Measurements from ENCODE around the gene MTMR3. TPM values are rescaled to one million over a fixed set of nuclear protein-coding genes. Genes with fewer than 3 reads are reported as not detected.

The MTMR3 gene
- total RNA-seq, 1 donor from 2014 or later, result 35.4 TPM

- Histone ChIP-seq H3F3A (ENCODE audit: low read depth) (no peaks in the 10 kb centered on the region), H4K20me1 (ENCODE audit: low read depth) (no peaks in the 10 kb centered on the region), H3K79me2 (ENCODE audit: low read depth) (no peaks in the 10 kb centered on the region), H3K9me3 (ENCODE audit: low read depth) (no peaks in the 10 kb centered on the region), H3K27ac (no peak overlapping the region), H3K4me2 (no peak overlapping the region), H3K4me1 (no peaks in the 10 kb centered on the region), H3K4me3 (no peak overlapping the region), H3K27me3 (no peaks in the 10 kb centered on the region), H3K9ac (no peak overlapping the region), H3K36me3 (no peaks in the 10 kb centered on the region), H2AFZ (replicated peaks) (no peak overlapping the region)
- H3K4me3 Mint-ChIP-seq, result no peak overlapping the region
- peaks cover 8% of the 10 kb centered on the region for H3K4me1 Mint-ChIP-seq
- no peak for TF ChIP-seq CTCF (IDR thresholded peaks at IDR 0.05)
- TF ChIP-seq EZH2phosphoT487 (IDR thresholded peaks at IDR 0.05), result no peak
- TF ChIP-seq EZH2 (IDR thresholded peaks at IDR 0.05), result no peak
- no peaks in the 10 kb centered on the region for H3K9me3 Mint-ChIP-seq
- peaks cover 46% of the 10 kb centered on the region for H3K36me3 Mint-ChIP-seq
- H3K27me3 Mint-ChIP-seq (ENCODE audit: insufficient read depth, low read depth), result no peaks in the 10 kb centered on the region
- no peak overlapping the region for H3K27ac Mint-ChIP-seq
- DNase-seq (ENCODE audit: low spot score), result no peak
These were observed 134.6 kb downstream of the MTMR3 start for GRCh38 chr22:30017375-30018223.

DNA sequence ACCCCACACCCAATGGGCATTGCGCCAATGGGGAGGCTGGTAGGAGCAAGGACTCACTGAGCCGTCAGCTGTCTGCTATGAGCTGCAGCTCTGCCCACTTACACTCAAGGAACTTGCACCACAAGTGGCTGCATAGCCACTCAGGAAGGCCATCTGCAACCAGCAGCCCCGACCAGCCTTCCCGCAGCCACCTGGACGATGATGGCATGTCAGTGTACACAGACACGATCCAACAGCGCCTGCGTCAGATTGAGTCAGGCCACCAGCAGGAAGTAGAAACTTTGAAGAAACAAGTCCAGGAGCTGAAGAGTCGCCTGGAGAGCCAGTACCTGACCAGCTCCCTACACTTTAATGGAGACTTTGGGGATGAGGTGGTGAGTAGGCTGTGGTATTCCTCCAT, 137.5 kb downstream of the MTMR3 start:
- TF ChIP-seq EZH2 (IDR thresholded peaks at IDR 0.05), result no peak
- no peak for TF ChIP-seq EZH2phosphoT487 (IDR thresholded peaks at IDR 0.05)
- TF ChIP-seq CTCF (IDR thresholded peaks at IDR 0.05), result no peak
- no peaks in the 10 kb centered on the region for H3K79me2 ChIP-seq (ENCODE audit: low read depth)
- H3K27me3 ChIP-seq, result no peaks in the 10 kb centered on the region
- no peak for DNase-seq (ENCODE audit: low spot score)
- H2AFZ ChIP-seq (replicated peaks), result no peak overlapping the region
- H4K20me1 ChIP-seq (ENCODE audit: low read depth), result peaks cover 6% of the 10 kb centered on the region
- Mint-ChIP-seq H3K27me3 (ENCODE audit: insufficient read depth, low read depth) (peaks cover 2% of the 10 kb centered on the region), H3K4me3 (no peak overlapping the region), H3K27ac (no peak overlapping the region), H3K9me3 (no peaks in the 10 kb centered on the region), H3K4me1 (no peaks in the 10 kb centered on the region), H3K36me3 (peaks cover 52% of the 10 kb centered on the region)
- no peak overlapping the region for H3K4me3 ChIP-seq
- peaks cover 10% of the 10 kb centered on the region for H3K4me1 ChIP-seq
- H3F3A ChIP-seq (ENCODE audit: low read depth), result no peaks in the 10 kb centered on the region
- no peak overlapping the region for H3K27ac ChIP-seq
- no peaks in the 10 kb centered on the region for H3K36me3 ChIP-seq
- H3K4me2 ChIP-seq, result no peak overlapping the region
- H3K9ac ChIP-seq, result no peak overlapping the region
- H3K9me3 ChIP-seq (ENCODE audit: low read depth), result no peaks in the 10 kb centered on the region

DNA sequence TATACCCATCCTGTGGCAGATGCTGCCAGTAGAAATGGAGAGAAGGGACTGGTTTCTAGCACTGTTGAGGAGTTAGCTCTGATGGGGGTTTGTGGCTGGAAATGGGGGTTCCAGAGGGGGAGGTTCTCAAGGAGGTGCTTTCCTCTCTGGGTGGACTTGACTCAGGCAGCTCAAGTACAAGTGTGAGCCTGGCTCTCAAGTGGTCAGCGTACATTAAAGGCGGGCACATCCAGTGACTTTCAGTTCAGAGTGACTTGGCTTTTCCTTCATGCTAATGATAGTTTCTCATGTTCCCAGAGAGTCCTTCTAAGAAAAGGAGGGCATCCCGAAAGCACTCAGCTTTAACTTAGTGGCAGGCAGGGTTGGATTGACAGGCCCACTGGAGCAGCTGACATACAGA, 138.4 kb downstream of the MTMR3 start:
- H3K27me3 ChIP-seq, result no peaks in the 10 kb centered on the region
- peaks cover 10% of the 10 kb centered on the region for H3K4me1 ChIP-seq
- H3K36me3 ChIP-seq, result no peaks in the 10 kb centered on the region
- H3K9me3 Mint-ChIP-seq, result no peaks in the 10 kb centered on the region
- H3K27ac Mint-ChIP-seq, result no peak overlapping the region
- no peak overlapping the region for H3K27ac ChIP-seq
- no peak for DNase-seq (ENCODE audit: low spot score)
- H3K4me3 Mint-ChIP-seq, result no peak overlapping the region
- H3K4me3 ChIP-seq, result no peak overlapping the region
- H3K4me1 Mint-ChIP-seq, result no peaks in the 10 kb centered on the region
- H3K4me2 ChIP-seq, result no peak overlapping the region
- peaks cover 2% of the 10 kb centered on the region for H3K27me3 Mint-ChIP-seq (ENCODE audit: insufficient read depth, low read depth)
- H3K79me2 ChIP-seq (ENCODE audit: low read depth), result no peaks in the 10 kb centered on the region
- H3K9ac ChIP-seq, result no peak overlapping the region
- TF ChIP-seq CTCF (IDR thresholded peaks at IDR 0.05), result no peak
- no peak for TF ChIP-seq EZH2phosphoT487 (IDR thresholded peaks at IDR 0.05)
- no peak for TF ChIP-seq EZH2 (IDR thresholded peaks at IDR 0.05)
- H3F3A ChIP-seq (ENCODE audit: low read depth), result no peaks in the 10 kb centered on the region
- H4K20me1 ChIP-seq (ENCODE audit: low read depth), result peaks cover 6% of the 10 kb centered on the region
- no peak overlapping the region for H2AFZ ChIP-seq (replicated peaks)
- peaks cover 46% of the 10 kb centered on the region for H3K36me3 Mint-ChIP-seq
- H3K9me3 ChIP-seq (ENCODE audit: low read depth), result no peaks in the 10 kb centered on the region

Data from neural progenitor cell (in vitro differentiated cells).